ENCODE results near the gene CGN.

CGN gene

GRCh38 chr1:151524736-151525135 lies 13.5 kb downstream of the CGN start:
- DNase-seq = no peak

- no peak for DNase-seq
Observed at GRCh38 chr1:151526735-151527525, 15.7 kb downstream of the CGN start.

DNA sequence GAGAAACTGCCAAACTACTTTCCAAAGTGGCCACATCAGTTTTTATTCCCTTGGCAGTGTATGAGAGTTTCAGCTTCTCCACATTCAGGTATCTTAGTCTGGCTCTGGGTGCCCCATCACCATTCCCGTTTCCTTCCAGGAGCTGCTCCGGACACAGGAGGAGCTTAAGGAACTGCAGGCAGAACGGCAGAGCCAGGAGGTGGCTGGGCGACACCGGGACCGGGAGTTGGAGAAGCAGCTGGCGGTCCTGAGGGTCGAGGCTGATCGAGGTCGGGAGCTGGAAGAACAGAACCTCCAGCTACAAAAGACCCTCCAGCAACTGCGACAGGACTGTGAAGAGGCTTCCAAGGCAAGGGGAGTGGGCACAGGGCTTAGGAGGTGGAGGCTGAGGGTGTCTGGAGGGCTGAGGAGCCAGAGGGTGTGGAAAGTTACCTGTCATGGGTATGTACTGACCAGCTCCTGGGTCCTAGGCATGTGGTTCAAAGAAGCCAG lies 18.1 kb downstream of the CGN start:
- no peak for DNase-seq

GRCh38 chr1:151529781-151530180 lies 18.6 kb downstream of the CGN start:
- DNase-seq = no peak

DNA sequence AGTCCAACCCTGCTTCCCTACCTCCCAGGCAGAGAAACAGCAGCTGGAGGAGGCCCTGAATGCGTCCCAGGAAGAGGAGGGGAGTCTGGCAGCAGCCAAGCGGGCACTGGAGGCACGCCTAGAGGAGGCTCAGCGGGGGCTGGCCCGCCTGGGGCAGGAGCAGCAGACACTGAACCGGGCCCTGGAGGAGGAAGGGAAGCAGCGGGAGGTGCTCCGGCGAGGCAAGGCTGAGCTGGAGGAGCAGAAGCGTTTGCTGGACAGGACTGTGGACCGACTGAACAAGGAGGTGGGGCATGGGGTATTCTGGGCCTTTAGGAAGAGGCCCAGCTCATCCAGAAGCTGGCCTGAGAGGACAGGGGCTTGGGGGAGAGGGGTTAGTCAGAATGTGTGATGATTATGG lies 19.3 kb downstream of the CGN start:
- DNase-seq = no peak

GRCh38 chr1:151533870-151534269 lies 22.7 kb downstream of the CGN start:
- DNase-seq = no peak

GRCh38 chr1:151534662-151535278 lies 23.6 kb downstream of the CGN start:
- peak; percentile 59 for DNase-seq

DNA sequence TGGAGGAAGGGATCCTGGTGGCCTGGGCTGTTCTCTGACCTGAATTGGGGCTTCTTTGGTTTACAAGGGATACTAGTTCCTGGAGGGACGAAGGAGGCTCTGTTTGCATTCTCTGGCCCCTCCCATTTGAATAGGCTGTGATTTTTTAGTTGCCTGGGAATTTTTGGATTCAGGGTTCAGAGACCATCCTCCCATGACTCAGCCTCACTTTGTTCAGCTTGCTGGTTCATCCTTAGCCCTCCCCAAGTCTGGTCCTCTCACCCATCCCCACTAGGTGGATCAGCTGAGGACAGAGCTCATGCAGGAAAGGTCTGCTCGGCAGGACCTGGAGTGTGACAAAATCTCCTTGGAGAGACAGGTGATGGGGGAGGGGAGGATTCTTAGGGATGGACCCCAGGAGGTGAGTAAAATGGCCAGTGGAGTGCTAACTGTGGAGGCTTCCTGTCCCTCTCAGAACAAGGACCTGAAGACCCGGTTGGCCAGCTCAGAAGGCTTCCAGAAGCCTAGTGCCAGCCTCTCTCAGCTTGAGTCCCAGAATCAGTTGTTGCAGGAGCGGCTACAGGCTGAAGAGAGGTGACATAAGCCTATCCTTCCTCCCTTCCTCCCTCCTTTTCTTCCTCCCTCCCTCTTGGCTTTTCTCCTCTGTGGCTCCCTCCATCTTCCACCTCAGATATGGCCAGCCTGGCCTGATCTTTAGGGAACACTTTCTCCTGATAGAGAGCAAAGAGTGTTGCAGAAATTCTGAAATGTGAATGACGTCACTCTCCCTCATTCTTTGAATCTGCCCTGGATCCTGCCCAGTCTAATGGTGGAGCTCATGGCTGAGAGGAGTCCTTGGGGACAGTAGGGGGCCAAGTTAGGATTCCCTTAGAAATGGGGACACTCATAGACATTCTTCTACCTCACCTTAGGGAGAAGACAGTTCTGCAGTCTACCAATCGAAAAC lies 24.4 kb downstream of the CGN start:
- no peak for DNase-seq

GRCh38 chr1:151536499-151536898 lies 25.3 kb downstream of the CGN start:
- DNase-seq = no peak

DNA sequence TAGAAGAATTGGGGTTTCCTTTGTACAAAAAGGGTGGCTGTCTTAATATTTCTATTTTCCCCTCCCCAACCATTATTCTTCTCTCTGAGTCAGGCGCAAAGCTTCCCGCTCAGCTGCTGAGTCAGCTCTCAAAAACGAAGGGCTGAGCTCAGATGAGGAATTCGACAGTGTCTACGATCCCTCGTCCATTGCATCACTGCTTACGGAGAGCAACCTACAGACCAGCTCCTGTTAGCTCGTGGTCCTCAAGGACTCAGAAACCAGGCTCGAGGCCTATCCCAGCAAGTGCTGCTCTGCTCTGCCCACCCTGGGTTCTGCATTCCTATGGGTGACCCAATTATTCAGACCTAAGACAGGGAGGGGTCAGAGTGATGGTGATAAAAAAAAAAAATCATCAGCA lies 25.9 kb downstream of the CGN start:
- no peak for DNase-seq

DNA sequence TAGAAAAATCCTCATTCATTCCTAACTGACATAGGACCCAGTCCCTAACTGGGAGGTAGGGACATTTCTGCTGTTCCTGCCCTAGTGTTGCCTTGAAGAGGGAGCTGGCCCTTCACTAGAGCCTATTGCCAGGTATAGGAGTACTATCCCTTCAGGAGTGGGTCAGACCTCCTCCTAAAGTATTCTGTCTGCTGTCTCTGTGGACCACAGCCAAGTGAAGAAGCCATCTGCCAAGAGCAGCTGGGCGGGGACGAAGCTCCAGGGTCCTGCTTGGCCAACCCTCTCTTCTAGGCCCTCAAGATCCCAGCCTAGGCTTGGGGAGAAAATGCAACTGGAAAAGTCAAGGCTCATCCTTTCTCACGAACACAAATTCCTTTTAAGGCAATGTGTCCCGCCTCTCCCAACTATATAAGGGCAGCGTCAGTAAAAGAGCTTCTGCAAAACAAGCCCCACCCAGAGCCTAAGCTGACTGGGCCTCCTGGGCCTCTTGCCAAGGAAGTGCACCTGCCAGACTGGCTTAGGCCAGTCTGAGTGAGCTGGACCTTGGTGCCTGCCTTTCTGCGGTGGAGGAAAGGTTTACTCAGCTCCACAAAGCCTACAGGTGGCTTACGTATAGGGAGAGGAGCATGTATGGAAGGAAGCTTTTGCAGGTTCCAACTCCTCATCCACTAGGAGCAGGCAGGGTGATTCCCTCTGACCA lies 28.3 kb downstream of the CGN start:
- DNase-seq = no peak

- DNase-seq = peak; percentile 61
Observed at GRCh38 chr1:151540021-151540981, 29.1 kb downstream of the CGN start, which contains the start of gene TUFT1. Gene TUFT1 (plus strand): TSS chr1:151540309. CDS start chr1:151540367, 58 bp downstream.

GRCh38 chr1:151540982-151541377 lies 29.8 kb downstream of the CGN start:
- DNase-seq = no peak

DNA sequence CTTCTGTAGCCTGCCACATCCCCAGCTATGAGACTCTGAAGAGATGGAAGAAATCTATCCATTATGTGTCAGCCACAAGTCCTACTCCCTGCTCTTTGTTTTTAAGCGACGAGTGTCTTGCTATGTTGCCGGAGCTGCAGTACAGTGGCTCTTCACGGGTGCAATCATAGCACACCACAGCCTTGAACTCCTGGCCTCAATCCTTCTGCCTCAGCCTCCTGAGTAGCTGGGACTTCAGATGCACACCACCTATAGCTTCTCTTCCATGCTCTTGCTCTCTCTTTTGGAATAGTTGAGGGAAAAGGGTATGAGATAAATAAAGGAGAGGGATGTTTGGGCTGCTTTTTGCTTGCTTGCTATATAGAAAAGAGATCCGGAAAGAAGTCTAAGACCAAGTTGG lies 30.6 kb downstream of the CGN start:
- no peak for DNase-seq

GRCh38 chr1:151542710-151543129 lies 31.5 kb downstream of the CGN start:
- no peak for DNase-seq

GRCh38 chr1:151545542-151545941 lies 34.4 kb downstream of the CGN start:
- DNase-seq = no peak

DNA sequence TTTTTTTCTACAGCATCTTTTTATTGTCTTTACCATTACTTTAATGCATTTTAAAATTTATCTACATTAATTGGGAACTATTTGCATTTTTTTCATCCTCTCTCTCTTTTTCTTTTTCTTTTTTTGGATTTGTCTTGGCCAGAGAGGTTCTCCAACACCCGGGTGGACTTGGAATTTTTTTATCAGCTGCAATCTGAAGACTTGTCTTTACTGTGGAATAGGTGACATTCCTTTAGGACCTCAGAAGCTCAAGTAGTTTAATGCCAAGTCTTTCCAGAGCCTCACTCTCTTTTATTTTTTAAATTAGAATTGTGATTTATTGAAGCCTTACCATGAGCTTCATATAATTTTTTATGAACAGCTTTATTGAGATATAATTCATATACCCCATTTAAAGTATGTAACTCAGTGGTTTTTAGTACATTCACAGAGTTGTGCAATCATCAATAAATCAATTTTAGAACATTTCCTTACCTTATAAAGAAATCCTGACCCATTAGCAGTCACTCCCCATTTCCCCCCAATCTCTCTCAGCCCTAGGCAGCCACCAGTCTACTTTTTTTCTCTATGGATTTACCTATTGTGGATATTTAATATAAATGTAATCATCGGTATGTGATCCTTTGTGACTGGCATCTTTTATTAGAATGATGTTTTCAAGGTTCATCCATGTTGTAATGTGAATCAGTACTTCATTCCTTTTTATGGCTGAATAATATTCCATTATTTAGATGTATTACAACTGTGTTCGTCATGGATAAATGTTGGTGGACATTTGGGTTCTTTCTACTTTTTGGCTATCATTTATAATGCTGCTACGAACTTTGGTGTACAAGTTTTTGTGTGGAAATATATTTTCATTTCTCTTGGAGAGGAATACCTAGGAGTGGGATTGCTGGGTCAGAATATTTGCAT lies 35.1 kb downstream of the CGN start:
- no peak for DNase-seq

DNA sequence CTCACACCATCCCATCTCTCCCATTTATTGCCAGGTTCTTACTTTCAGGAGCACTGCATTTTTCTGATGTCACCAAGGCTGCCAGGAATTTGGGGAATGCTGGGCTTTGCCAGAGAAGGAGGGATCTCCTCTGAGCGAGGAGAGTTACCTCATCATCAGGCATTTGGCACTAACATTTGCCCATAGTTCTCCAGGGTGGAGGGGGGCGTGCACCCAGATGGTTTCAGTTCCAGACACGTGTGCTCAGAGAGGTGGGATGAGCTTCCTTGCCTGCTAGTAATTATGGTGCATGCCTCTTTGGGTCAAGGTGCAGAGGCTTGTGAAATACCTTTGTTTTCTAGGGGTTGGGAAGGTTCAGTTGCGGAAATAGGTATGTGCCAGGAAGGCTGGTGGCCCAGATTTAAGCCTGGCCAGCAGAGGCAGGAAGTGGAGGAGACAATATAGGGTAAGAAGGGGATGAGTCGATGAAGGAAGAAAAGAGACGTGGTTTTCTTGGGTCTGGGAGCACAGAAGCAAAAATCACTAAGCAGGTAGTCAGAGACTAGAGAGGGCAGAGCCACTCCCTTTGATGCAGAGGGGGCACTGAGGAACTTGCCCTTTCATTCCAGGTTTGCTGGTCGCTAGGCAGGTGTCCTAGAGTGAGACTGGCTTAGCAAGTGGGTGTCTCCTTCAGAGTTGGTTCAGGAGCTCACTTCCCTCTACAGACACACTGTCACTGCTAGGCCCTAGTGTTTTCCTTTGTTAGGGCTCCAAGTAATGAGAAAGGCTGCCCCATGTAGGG lies 36.1 kb downstream of the CGN start:
- DNase-seq = no peak

- DNase-seq = no peak
Observed at GRCh38 chr1:151547900-151548230, 36.7 kb downstream of the CGN start.

GRCh38 chr1:151549199-151549598 lies 38.0 kb downstream of the CGN start:
- no peak for DNase-seq
